NB4 (cell line): ENCODE data around the gene CDHR3.
A peak's percentile ranks its signal among the peaks of the same experiment; 100 is the strongest.
"Not testable (repeated sequence)": the region's sequence is repeated elsewhere in the genome, so short reads cannot be mapped to it uniquely, and the experiment has no call there.

Source experiments
- DNase-seq: peaks from one replicate; pipeline ENCODE4 v3.0.0; 2010; ENCODE audit warnings: low read depth
- H3K4me3 ChIP-seq: one replicate; pipeline ENCODE4 v1.5.1; 2011; ENCODE audit warnings: mild to moderate bottlenecking, low read depth, low read length, moderate library complexity
- CTCF ChIP-seq: IDR thresholded peaks from one replicate; pipeline ENCODE4 v1.5.1; 2012; ENCODE audit warnings: low read depth, low read length
- MAX ChIP-seq: IDR thresholded peaks from 2 replicates; pipeline ENCODE4 v1.6.1; 2011; ENCODE audit warnings: low read depth, low read length
- MYC ChIP-seq: IDR thresholded peaks from 2 replicates; pipeline ENCODE4 v1.6.1; 2011; ENCODE audit warnings: low read depth, low read length
- POLR2A ChIP-seq: IDR thresholded peaks from 2 replicates; pipeline ENCODE4 v1.6.1; 2011; ENCODE audit warnings: mild to moderate bottlenecking; ENCODE audit not compliant: insufficient read length; ENCODE audit errors: extremely low read depth

CDHR3 gene

GRCh38 chr7:106006906-106007305 is 43.8 kb downstream of the CDHR3 start:
- no peak for TF ChIP-seq MAX
- TF ChIP-seq CTCF, result no peak
- TF ChIP-seq MYC, result no peak
- no peak for TF ChIP-seq POLR2A
- no peak overlapping the region for H3K4me3 ChIP-seq
- DNase-seq, result no peak

- not testable (repeated sequence) for H3K4me3 ChIP-seq, DNase-seq
Observed at GRCh38 chr7:106007796-106008195, 44.7 kb downstream of the CDHR3 start.

- H3K4me3 ChIP-seq, result no peak overlapping the region
- peak; percentile 66 for DNase-seq
- 0 out of 2 replicates have a peak, but pooled peaks have one; percentile 6 for TF ChIP-seq MAX
- TF ChIP-seq MYC, result no peak
- TF ChIP-seq CTCF, result peak; percentile 86
Observed at GRCh38 chr7:106009503-106010226, 46.6 kb downstream of the CDHR3 start.

- no peak overlapping the region for H3K4me3 ChIP-seq
- TF ChIP-seq MAX (no peak), CTCF (no peak), MYC (no peak), POLR2A (no peak)
- no peak for DNase-seq
Observed at GRCh38 chr7:106010331-106010730, 47.3 kb downstream of the CDHR3 start.

GRCh38 chr7:106010866-106011265 is 47.8 kb downstream of the CDHR3 start:
- DNase-seq, result no peak

GRCh38 chr7:106012184-106012583 is 49.1 kb downstream of the CDHR3 start:
- TF ChIP-seq POLR2A (no peak), MAX (no peak), CTCF (no peak), MYC (no peak)
- no peak for DNase-seq

More at GRCh38 chr7:106010866-106011265, 47.8 kb downstream of the CDHR3 start:
- TF ChIP-seq MYC (no peak), CTCF (no peak), MAX (no peak)
- H3K4me3 ChIP-seq, result no peak overlapping the region

More at GRCh38 chr7:106012184-106012583, 49.1 kb downstream of the CDHR3 start:
- no peak overlapping the region for H3K4me3 ChIP-seq
